Measurements from ENCODE around the gene PSMF1. TPM values are rescaled to one million over a fixed set of nuclear protein-coding genes. Genes with fewer than 3 reads are reported as not detected.

PSMF1 gene
- total and polyA plus RNA-seq, 9 of the 15 experiments (the other 6 are each of a cell fraction or from before 2014, with no cell fraction given), result 8.5 to 192 (median 33.2) TPM

- TF ChIP-seq, protein P1, sequence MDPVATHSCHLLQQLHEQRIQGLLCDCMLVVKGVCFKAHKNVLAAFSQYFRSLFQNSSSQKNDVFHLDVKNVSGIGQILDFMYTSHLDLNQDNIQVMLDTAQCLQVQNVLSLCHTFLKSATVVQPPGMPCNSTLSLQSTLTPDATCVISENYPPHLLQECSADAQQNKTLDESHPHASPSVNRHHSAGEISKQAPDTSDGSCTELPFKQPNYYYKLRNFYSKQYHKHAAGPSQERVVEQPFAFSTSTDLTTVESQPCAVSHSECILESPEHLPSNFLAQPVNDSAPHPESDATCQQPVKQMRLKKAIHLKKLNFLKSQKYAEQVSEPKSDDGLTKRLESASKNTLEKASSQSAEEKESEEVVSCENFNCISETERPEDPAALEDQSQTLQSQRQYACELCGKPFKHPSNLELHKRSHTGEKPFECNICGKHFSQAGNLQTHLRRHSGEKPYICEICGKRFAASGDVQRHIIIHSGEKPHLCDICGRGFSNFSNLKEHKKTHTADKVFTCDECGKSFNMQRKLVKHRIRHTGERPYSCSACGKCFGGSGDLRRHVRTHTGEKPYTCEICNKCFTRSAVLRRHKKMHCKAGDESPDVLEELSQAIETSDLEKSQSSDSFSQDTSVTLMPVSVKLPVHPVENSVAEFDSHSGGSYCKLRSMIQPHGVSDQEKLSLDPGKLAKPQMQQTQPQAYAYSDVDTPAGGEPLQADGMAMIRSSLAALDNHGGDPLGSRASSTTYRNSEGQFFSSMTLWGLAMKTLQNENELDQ (CRISPR knock-in tag; IDR thresholded peaks at IDR 0.05; ENCODE audit: borderline replicate concordance), result no peak
- TF ChIP-seq, protein P2, sequence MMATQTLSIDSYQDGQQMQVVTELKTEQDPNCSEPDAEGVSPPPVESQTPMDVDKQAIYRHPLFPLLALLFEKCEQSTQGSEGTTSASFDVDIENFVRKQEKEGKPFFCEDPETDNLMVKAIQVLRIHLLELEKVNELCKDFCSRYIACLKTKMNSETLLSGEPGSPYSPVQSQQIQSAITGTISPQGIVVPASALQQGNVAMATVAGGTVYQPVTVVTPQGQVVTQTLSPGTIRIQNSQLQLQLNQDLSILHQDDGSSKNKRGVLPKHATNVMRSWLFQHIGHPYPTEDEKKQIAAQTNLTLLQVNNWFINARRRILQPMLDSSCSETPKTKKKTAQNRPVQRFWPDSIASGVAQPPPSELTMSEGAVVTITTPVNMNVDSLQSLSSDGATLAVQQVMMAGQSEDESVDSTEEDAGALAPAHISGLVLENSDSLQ (IDR thresholded peaks at IDR 0.05), result no peak
- TF ChIP-seq, protein P3, sequence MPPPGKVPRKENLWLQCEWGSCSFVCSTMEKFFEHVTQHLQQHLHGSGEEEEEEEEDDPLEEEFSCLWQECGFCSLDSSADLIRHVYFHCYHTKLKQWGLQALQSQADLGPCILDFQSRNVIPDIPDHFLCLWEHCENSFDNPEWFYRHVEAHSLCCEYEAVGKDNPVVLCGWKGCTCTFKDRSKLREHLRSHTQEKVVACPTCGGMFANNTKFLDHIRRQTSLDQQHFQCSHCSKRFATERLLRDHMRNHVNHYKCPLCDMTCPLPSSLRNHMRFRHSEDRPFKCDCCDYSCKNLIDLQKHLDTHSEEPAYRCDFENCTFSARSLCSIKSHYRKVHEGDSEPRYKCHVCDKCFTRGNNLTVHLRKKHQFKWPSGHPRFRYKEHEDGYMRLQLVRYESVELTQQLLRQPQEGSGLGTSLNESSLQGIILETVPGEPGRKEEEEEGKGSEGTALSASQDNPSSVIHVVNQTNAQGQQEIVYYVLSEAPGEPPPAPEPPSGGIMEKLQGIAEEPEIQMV (tag; conservative IDR thresholded peaks at IDR 0.05; ENCODE audit: low read depth), result no peak
- TF ChIP-seq ZNF609 (CRISPR knock-in tag; IDR thresholded peaks at IDR 0.05; ENCODE audit: borderline replicate concordance) (no peak), MLLT1 (IDR thresholded peaks at IDR 0.05) (no peak), SRF (CRISPR knock-in tag; IDR thresholded peaks at IDR 0.05) (no peak), THAP7 (CRISPR knock-in tag; IDR thresholded peaks at IDR 0.05) (no peak), CBFA2T2 (conservative IDR thresholded peaks at IDR 0.05) (peak; percentile 44; the same call in 1 of the 2 replicates), KLF6 (CRISPR knock-in tag; IDR thresholded peaks at IDR 0.05; ENCODE audit: borderline replicate concordance) (no peak), TEAD4 (IDR thresholded peaks at IDR 0.05; ENCODE audit: low read length) (peak; percentile 45), TEAD4 (CRISPR knock-in tag; IDR thresholded peaks at IDR 0.05; ENCODE audit: borderline replicate concordance) (no peak), NEUROD1 (IDR thresholded peaks at IDR 0.05; ENCODE audit: borderline replicate concordance, low read depth, low read length, partially characterized antibody) (no peak), DPF2 (IDR thresholded peaks at IDR 0.05) (0 out of 2 replicates have a peak, but pooled peaks have one; percentile 12), CBFA2T3 (IDR thresholded peaks at IDR 0.05) (peak; percentile 71)
Observed at GRCh38 chr20:1121429-1121828, 3.0 kb downstream of the PSMF1 start (continued).
